Aorta (tissue), 5 donors: ENCODE measurements around the gene PDE1C. TPM values are rescaled to one million over a fixed set of nuclear protein-coding genes. Genes with fewer than 3 reads are reported as not detected.

ENCODE experiments used
- ATAC-seq: fragments of 200-7000 bp; cut with Tn5 transposase; one replicate; pipeline ENCODE4 v1.9.1; 2022; ENCODE audit warnings: moderate library complexity; ENCODE audit not compliant: low FRiP score
- DNase-seq, 2 donors: peaks; one replicate each; pipeline ENCODE4 v3.0.0-alpha.2; 2020
- H3K27ac ChIP-seq, 2 donors: one replicate each; pipeline ENCODE4 v1.5.1; 2013; ENCODE audit warnings: low read length in 2 of 2, mild to moderate bottlenecking in 2 of 2, moderate library complexity in 2 of 2, control low read depth in 1 of 2, inconsistent platforms in 1 of 2, low read depth in 1 of 2
- H3K27me3 ChIP-seq, 2 donors: one replicate each; pipeline ENCODE4 v1.6.1; 2013; ENCODE audit warnings: control low read depth in 1 of 2, low read length in 1 of 2, mild to moderate bottlenecking in 1 of 2, moderate library complexity in 1 of 2; ENCODE audit not compliant: insufficient read depth in 2 of 2, control insufficient read depth in 1 of 2
- H3K36me3 ChIP-seq, 2 donors: one replicate each; pipeline ENCODE4 v1.6.1; 2013; ENCODE audit warnings: control low read depth in 1 of 2, low read length in 1 of 2, mild to moderate bottlenecking in 1 of 2; ENCODE audit not compliant: insufficient read depth in 2 of 2, control insufficient read depth in 1 of 2
- H3K4me1 ChIP-seq, 2 donors: one replicate each; pipeline ENCODE4 v1.6.1; 2013; ENCODE audit warnings: low read length in 2 of 2, control low read depth in 1 of 2, mild to moderate bottlenecking in 1 of 2, moderate library complexity in 1 of 2; ENCODE audit not compliant: insufficient read depth in 2 of 2, control insufficient read depth in 1 of 2
- H3K4me3 ChIP-seq, 2 donors: one replicate each; pipeline ENCODE4 v1.5.1; 2013; ENCODE audit warnings: low read length in 2 of 2, control low read depth in 1 of 2, mild to moderate bottlenecking in 1 of 2
- H3K9me3 ChIP-seq: one replicate; pipeline ENCODE4 v1.6.1; 2013; ENCODE audit warnings: mild to moderate bottlenecking, low read length; ENCODE audit not compliant: control insufficient read depth
- WGBS, 2 donors: extraction: QIAGEN DNeasy Blood & Tissue Kit; methylation state at CpG; one replicate each; pipeline ENCODE4 v1.1.7; 2013; 5-methylcytosine and 5-hydroxymethylcytosine counted together
- intact Hi-C, 2 donors: fragments of 100-400 bp; cut with DNase I; formaldehyde crosslinking; loops; one replicate each; pipeline versions ENCODE4 v1.14.2 to v1.15.0; 2022
- polyA plus RNA-seq, 2 donors: library from polyadenylated mRNA; stranded (reverse); fragments of 200-250 nt; gene quantifications; one replicate each; pipeline ENCODE4 v1.2.3, GENCODE V29; 2013
- total RNA-seq, 2 donors: library from RNA; stranded (reverse); fragmentation: NEBNext Ultra II Directional; extraction: Animal tissue kit (Norgen Biotek cat#: 25700); gene quantifications; one replicate each; pipeline ENCODE4 v1.2.1, GENCODE V29; 2021
- donor health status: healthy with polysubstance abuse.
- donor health status: Bipolar disorder and iron deficiency.
- donor health status: DM: no; HTN: no; CAD: no.
- donor health status: DM: no; HTN: no; CAD: no.
- donor health status: DM: yes; HTN: yes; CAD: no.

PDE1C gene
- total and polyA plus RNA-seq, 4 donors, result 0.84 to 7.1 (median 4.6) TPM

- intact Hi-C loops, result no loop called here
- ATAC-seq, result no peak
- Histone ChIP-seq H3K4me1 (no peaks in the 10 kb centered on the region), H3K4me3 (no peak overlapping the region), H3K27ac (no peak overlapping the region), H3K36me3 (no peaks in the 10 kb centered on the region), H3K27me3 (peaks cover 0 to 1% of the 10 kb centered on the region in 2 donors), H3K9me3 (no peaks in the 10 kb centered on the region)
- 76% methylated on average over 5 of the region's 5 CpGs for WGBS, 2 donors
- no peak for DNase-seq
These were observed 163.6 kb downstream of the PDE1C start for GRCh38 chr7:31906479-31907171.

- 68 to 70% methylated on average over 4 of the region's 4 CpGs for WGBS, 2 donors
- Histone ChIP-seq H3K9me3 (no peaks in the 10 kb centered on the region), H3K36me3 (no peaks in the 10 kb centered on the region), H3K4me1 (no peaks in the 10 kb centered on the region), H3K4me3 (no peak overlapping the region), H3K27me3 (peaks cover 0 to 1% of the 10 kb centered on the region in 2 donors), H3K27ac (no peak overlapping the region)
- intact Hi-C loops, result no loop called here
- ATAC-seq, result no peak
- DNase-seq, result no peak
These were observed 166.2 kb downstream of the PDE1C start for GRCh38 chr7:31903962-31904361.

GRCh38 chr7:31899356-31899927 is 170.8 kb downstream of the PDE1C start:
- 80 to 81% methylated on average over 14 of the region's 14 CpGs for WGBS, 2 donors
- intact Hi-C loops, result no loop called here
- H3K9me3 ChIP-seq, result peaks cover 1% of the 10 kb centered on the region
- ATAC-seq (no peak), DNase-seq (no peak)
- H3K27ac ChIP-seq, result no peak overlapping the region
- no peaks in the 10 kb centered on the region for H3K27me3 ChIP-seq
- H3K4me3 ChIP-seq, result no peak overlapping the region
- no peaks in the 10 kb centered on the region for H3K4me1 ChIP-seq
- no peaks in the 10 kb centered on the region for H3K36me3 ChIP-seq

DNA sequence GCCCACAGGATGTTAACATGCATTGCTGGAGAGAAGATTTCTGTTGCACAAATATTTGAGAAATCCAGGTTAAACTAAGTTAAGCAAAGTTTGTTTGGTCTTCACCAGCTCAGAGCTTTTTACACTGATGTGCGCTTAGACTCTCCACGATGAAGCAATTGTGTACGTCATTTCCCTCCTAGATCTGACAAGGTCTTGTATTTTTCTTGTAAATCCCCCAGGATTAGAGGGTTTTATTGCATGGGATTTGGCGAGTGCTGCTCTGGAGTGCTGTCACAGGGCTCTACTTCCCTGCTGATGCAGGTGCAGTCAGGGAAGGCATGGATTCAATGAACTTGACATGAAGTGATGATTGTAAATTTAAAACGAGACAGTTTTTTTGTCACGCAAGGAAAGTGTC is 173.3 kb downstream of the PDE1C start:
- H3K4me1 ChIP-seq, result no peaks in the 10 kb centered on the region
- WGBS, 2 donors, result 34 to 44% methylated on average over 6 of the region's 6 CpGs

GRCh38 chr7:31894308-31894707 is 175.9 kb downstream of the PDE1C start:
- Histone ChIP-seq H3K27ac (no peak overlapping the region), H3K36me3 (no peaks in the 10 kb centered on the region), H3K27me3 (no peaks in the 10 kb centered on the region), H3K9me3 (peaks cover 1% of the 10 kb centered on the region), H3K4me3 (no peak overlapping the region), H3K4me1 (no peaks in the 10 kb centered on the region)
- intact Hi-C loops, result no loop called here
- DNase-seq (no peak), ATAC-seq (no peak)

More for the DNA sequence above, 173.3 kb downstream of the PDE1C start:
- Histone ChIP-seq H3K36me3 (no peaks in the 10 kb centered on the region), H3K9me3 (peaks cover 1% of the 10 kb centered on the region), H3K27ac (no peak overlapping the region), H3K4me3 (no peak overlapping the region), H3K27me3 (no peaks in the 10 kb centered on the region)
- DNase-seq (no peak), ATAC-seq (no peak)
- intact Hi-C loops, result no loop called here

- Histone ChIP-seq H3K27ac (no peak overlapping the region), H3K4me3 (no peak overlapping the region), H3K9me3 (peaks cover 1% of the 10 kb centered on the region), H3K27me3 (no peaks in the 10 kb centered on the region), H3K4me1 (no peaks in the 10 kb centered on the region), H3K36me3 (no peaks in the 10 kb centered on the region)
- DNase-seq (no peak), ATAC-seq (no peak)
- 65 to 79% methylated on average over 3 of the region's 3 CpGs for WGBS, 2 donors
- intact Hi-C loops, result no loop called here
These were observed 176.8 kb downstream of the PDE1C start for GRCh38 chr7:31893365-31893764.

GRCh38 chr7:31892099-31892829 is 177.9 kb downstream of the PDE1C start:
- H3K9me3 ChIP-seq, result peaks cover 1% of the 10 kb centered on the region
- intact Hi-C loops, result no loop called here
- WGBS, 2 donors, result 52 to 56% methylated on average over 3 of the region's 3 CpGs
- H3K27ac ChIP-seq, result no peak overlapping the region
- DNase-seq, result no peak
- no peaks in the 10 kb centered on the region for H3K27me3 ChIP-seq
- H3K4me3 ChIP-seq, result no peak overlapping the region
- H3K36me3 ChIP-seq, result no peaks in the 10 kb centered on the region
- H3K4me1 ChIP-seq, result no peaks in the 10 kb centered on the region
- no peak for ATAC-seq

- Histone ChIP-seq H3K27me3 (no peaks in the 10 kb centered on the region), H3K36me3 (no peaks in the 10 kb centered on the region), H3K27ac (no peak overlapping the region), H3K4me3 (no peak overlapping the region), H3K9me3 (peaks cover 1% of the 10 kb centered on the region), H3K4me1 (no peaks in the 10 kb centered on the region)
- ATAC-seq (no peak), DNase-seq (no peak)
- 76 to 77% methylated on average over 3 of the region's 3 CpGs for WGBS, 2 donors
- intact Hi-C loops, result no loop called here
These were observed 179.4 kb downstream of the PDE1C start for GRCh38 chr7:31890766-31891165.

DNA sequence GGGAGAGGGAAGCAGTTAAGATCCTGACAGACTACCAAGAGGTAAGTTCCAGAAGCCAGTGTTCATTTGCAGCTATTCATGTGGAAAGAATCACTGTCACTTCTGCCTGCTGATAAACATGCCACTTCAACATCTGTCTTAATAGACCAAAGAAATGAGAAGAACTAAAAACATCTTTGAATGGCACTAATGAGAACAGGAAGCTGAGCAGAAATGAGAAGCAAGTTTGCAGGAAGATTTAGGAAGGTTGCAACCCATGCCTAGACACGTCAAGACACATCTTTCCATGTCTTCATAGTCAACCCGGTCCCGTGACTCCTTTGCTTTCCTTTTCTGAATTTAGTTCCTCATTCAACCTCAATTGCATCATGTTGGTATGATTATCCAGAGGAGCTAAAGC is 180.0 kb downstream of the PDE1C start:
- no peak overlapping the region for H3K4me3 ChIP-seq
- no peaks in the 10 kb centered on the region for H3K4me1 ChIP-seq
- H3K9me3 ChIP-seq, result peaks cover 1% of the 10 kb centered on the region
- no peaks in the 10 kb centered on the region for H3K36me3 ChIP-seq
- WGBS, 2 donors, result 46 to 49% methylated on average over 3 of the region's 3 CpGs
- no peaks in the 10 kb centered on the region for H3K27me3 ChIP-seq
- intact Hi-C loops, result no loop called here
- no peak overlapping the region for H3K27ac ChIP-seq
- peak in 1 of 2 donors; percentile 60 for DNase-seq
- no peak for ATAC-seq
